Ecto neural progenitor cell (in vitro differentiated cells): Measurements from ENCODE around the gene HOXA6.

Experiments used
- DNase-seq: peaks from one replicate; pipeline ENCODE4 v3.0.0-alpha.2; 2018; ENCODE audit warnings: low spot score

Gene HOXA6

DNA sequence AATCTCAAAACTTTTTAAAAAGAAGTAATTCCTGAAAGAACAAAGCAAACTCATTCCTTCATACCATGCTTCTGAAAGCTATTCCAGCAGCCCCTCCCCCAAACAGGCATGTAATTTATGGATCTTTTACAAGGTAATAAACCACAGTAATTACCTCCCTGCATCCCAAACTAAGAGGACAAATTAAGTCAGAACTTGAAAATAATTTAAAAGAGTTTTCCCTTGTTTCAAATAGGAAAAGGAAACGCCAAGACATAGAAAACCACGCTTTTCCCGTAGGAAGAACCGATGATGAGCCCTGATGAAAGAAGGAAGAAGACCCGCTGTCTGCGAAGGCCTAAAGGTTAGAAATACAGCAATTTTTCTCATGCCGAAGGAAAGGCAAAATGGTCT lies 25.9 kb downstream of the HOXA6 start:
- no peak for DNase-seq

DNA sequence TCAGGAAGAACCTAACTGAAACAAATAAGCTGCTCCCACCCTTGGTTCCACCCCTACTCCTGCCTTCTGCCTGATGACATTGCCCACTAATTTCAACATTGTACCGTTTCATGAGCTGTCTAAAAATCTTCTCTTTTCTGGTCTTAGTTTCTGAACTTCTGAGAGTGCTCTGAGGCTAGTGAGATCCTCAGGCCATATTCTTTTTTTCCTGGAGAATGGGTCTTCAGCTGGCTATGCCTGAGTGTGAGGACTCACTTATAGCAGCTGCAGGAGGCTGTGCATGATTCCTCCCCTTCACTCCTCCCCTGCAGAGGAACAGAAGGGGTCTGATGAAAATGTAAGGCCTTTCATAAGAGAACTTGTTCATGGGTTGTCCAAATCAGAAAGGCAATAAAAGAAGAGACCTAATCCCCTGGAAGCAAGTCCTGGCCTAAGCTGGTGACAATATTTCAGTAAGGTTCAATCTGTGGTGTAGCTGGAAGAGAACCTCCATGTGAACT lies 28.1 kb downstream of the HOXA6 start:
- peak; percentile 17 for DNase-seq

DNA sequence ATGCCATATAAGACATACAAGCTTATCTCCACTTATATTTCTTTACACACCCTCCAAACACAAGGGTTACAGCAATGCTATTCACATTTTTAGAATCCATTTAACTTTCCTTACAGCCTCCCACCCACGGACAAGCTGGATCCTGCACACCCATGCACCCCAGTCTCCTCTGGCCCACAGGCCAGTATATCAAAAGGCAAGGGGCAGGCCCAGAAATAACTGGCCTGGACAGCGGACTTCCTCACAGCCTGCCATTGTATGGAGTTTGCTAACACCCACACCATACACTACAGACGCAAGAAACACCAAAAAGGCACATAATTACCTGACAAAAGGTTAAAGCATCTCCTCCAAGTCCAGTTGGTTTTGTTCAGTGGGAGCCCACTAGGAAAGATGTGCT lies 29.0 kb downstream of the HOXA6 start:
- DNase-seq, result peak; percentile 29

DNA sequence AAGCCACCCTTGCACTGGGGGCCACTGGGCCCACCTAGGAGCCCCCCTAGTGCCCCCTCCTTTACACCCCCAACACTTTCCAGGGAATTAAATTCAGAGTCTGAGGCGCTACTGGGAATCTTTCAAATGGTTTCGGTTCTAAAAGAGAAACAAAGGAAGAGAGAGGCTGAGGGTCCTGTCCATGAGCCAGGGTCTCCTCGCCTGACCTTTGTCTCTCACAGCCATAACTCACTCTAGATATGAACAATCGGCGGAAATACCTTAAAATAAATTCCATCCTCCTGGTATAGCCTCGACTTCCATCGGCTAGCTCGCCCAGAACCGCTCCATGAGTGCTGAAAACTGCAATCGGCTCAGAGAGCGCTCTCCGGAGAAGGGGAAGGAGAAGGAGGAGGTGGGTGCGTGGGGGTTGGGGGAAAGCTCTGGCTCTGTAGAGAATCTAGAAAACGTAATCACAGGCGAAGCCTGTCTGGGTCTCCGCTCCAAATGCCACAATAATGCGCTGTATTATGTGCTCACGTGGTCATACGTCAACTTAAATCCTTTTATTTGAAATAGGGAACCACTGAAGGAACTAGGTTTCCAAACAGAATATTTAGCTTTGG lies 29.6 kb downstream of the HOXA6 start:
- DNase-seq, result no peak

DNA sequence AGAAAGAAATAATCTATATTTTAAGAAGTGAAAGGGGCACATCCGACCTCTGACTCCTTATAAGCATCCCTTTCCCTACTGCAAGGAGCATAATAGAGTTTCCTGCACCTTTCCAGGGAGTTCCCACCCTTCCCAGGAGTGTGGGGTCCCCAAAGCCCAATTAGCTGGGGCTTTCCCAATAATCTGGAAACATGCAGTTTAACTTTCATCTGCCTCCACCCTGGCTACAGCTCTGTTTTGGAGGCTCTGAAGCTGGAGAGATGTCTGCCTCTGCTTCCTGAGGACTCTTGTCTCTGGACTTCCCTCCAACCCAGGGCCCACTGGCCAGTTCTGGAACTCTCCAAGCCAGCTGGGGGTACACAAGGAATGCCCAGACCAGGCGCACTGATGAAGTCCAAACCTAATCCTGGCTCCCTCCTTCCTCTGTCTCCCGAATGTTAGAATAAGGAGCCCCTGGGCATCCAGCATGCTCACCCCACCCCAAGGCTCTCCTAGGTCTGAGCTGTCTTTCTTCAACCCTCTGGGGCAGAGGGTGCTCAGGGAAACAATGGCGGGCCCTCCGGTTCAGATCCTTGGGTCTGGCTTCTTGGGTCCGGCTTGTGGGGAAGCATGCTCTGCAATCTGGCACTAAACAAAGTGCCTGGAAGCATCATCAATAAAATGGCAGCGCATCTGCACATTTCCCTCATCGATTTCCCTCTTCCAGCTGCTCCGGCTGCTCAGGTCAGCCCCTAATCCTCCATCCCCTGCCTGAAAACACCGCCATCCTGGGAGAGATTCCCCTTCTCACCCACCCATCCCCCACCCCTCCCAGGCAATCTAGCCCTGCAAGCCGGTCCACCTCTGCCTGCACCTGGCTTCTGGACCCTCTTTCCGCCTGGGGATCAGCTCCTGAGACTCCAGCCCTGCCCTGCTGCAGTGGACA lies 30.4 kb downstream of the HOXA6 start:
- DNase-seq, result no peak

DNA sequence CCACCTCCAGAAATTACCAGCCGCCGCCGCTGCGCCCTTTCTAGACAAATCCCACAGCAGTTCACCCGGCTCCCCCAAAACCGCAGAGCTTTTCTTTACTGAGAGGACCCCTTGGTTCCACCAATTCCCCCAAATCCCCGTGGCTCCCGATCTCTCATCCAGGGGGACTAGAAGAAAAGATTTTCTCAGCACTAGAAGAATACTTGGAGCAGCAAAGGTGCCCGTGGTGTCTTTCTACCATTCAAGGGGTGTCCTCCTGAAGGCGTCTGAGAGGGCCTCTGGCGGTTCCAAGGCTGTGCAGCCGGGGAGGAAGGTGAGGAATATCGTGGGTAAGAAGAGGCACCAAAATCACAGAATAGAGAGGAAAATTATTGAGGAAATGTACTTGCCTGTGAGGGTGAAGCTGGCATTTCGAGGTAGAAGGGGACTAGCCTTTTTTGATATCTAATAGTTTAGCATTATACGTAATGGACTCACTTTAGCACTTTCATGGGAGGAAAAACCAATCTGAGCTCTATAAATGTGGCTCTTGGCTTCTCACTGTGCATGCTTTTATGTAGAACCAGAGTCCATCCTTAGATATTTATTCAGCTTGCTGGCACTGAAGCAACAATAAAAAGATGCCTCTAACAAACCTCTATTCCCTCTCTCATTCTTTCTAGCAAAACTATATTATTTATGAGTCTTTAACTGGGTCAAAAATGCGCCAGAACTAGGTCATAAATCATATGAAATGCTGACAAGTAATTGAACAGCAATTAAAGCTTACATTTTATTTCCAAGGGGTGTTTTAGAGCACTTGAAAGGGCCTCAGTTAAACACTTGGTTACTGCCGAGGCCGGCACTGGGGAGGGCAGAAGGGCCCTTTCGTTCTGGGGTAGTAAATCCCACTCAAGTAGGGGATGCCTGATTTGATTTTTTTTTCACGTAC lies 31.3 kb downstream of the HOXA6 start:
- no peak for DNase-seq

DNA sequence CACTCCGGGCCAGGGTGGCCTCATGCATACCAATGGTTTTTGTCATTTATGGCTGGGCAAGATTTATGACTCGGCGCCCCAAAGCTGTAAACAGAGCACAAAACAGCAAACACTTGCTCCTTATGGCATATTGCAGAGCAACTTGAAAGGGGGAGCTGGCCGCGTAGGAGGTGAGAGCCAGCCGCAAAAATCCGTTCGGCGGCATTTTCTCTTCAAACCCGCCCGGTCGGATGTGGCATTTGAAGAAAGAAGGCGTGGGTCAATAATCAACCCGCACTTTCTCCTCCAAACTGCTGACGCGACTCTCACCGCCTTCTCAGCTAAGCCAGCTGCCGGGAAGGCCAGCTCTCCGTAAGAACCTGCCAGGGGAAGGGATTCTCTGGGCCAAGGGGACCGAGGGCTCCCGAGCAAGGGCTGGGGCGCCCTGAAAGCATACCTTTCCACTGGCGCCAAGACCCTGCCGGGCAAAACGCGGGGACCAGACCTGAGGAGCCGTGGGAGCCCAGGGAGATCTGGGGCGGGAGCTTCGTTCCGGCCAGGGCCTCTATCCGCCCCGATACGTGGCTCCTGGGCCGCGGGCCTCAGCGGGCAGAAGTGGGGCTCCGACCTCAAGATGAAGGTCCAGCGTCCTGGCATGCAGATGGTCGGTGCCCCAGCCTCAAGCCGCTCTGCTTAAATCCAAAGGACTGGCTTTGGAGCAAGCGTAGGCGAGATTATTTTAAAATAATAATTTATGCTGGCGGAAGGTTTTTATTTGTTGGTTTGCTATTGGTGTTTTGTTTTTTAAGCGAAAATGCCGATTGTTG lies 32.1 kb downstream of the HOXA6 start:
- DNase-seq, result no peak

DNA sequence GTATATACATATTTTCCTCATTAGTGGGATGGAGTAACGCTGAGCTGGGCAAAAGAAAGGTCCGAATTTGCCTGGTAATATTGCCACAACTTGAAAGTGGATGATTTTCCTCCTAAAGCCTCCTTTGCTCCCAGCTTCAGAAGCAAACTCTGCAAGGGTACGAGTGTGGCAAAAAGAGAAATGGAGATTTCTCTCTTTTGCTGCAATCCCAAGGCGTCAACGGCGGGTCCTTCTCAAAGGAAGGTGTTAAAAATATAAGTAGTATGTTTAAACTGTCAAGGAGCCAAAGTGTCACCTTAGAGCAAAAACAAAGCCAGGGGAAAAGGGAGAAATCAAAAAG lies 32.7 kb downstream of the HOXA6 start:
- no peak for DNase-seq

DNA sequence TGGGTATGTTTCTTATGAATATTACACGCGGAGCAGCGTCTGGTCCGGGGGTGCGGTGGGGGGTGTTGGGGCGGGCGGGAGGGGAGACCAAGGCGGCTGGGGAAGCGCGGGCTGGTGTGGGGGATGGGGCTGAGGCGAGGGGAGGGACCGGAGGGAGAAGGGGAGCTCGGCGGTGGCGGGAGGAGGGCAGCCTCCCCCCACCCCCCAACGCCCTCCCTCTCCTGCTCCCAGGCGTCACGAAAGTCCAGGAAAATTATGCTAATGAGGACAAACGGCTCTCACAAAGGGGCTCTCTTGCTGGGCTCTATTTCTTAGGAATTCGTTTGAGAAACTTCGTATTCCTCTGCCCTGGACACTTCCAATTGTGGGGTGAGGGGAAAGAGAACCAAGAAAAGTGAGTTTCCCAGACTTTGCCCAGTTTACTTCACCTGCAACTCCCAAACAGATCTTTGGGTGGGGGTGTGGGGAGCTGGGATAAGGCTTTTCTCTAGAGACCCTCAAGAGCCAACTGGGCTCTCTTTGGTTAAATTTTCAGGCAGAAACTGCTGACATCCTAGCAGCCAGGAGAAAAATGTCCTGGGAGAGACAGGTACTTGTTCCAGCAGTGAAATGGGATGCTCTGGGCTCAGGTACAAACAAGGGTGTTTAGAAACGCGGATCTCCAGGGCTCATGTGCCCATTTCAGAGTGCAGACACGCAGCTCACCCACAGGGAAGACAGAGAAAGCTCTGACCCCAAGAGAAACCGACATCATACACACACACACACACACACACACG lies 33.4 kb downstream of the HOXA6 start:
- DNase-seq, result no peak

DNA sequence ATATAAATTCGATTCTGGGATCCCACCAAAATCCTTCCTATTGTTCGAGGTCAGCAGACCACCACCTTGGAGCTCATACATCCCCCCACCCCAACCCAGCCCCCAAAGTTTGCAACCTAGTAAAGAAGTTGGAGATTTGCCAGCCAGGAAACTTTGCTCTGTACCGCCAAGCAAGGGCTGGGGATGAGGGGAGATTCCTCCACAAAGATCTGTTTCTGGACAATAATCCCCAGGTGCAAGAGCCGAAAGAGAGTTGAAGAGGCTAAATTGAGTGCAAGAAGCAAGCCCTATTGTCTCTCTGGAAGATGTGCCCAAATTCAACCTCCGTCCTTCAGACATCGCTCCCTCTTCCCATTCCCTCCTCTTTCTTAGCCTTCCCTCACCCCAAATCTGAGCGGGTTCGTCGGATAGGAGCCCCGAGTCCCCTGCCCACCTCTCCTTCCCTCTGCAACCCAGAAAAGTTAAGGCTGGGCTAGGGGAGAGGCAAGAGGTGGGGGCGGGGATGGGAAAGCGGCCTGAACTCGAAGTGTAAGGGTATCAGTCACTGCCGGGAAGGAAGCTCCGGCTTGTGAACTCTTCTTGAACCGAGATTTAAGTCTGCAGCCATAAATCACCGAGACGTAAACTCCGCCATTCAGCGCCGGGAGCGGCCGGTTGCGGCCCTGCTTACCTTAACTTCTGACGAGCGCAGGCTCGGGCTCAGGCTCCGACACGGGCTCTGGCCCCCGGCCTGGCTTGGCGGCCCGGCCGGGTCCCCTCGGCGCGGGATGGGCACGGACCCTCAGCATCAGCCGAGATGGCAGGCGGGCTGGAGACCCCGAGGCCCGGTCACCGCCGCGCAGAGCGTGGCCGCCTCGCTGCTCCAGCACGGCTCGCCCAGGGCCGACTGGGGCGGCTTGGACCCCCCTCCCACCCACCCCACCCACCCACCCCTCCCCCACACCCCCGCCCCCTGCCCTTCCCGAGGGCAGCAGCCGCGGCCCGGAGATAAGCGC lies 34.3 kb downstream of the HOXA6 start:
- peak; percentile 64 for DNase-seq

DNA sequence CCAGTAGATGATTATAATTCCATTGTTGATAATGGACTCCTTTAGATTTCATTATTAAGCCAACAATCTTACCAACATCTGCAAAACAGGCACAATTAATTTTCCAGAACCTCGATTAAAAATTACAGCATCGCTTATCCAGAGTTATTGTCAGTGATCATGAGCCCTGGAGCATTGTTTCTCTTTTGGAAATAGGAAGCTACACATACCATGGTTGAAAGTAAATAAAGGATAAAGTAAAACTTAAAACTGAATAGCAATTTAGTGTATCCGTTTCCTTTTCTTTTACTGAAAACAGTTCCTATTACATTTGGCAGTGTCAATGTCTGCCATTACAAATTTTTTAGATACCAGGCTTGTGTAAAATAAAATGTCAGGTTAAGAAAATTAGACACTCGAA lies 35.2 kb downstream of the HOXA6 start:
- no peak for DNase-seq

DNA sequence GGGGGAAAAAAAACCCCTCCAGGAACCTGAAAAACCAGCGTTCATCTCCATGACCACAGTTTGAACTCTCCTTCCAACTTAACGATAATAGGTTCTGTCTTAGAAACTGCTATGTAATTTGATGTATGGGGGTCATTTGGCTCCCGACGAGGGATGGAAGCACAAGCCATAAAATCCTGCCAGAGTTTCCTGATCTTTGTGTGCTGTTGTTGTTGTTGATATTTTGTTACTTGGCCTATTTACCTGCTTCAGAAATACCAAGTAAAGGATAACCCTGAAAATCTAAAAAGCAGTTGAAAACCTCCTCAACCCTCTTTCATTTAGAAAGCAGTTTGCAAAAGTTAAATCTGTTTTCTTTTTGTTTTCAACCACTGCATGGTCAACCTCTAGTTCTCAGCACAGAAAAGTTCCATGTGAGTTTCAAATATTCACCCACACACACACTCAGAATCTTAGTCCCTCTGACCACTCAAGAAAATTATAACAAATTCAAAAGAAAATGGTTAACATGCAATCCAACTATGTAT lies 35.8 kb downstream of the HOXA6 start:
- no peak for DNase-seq

DNA sequence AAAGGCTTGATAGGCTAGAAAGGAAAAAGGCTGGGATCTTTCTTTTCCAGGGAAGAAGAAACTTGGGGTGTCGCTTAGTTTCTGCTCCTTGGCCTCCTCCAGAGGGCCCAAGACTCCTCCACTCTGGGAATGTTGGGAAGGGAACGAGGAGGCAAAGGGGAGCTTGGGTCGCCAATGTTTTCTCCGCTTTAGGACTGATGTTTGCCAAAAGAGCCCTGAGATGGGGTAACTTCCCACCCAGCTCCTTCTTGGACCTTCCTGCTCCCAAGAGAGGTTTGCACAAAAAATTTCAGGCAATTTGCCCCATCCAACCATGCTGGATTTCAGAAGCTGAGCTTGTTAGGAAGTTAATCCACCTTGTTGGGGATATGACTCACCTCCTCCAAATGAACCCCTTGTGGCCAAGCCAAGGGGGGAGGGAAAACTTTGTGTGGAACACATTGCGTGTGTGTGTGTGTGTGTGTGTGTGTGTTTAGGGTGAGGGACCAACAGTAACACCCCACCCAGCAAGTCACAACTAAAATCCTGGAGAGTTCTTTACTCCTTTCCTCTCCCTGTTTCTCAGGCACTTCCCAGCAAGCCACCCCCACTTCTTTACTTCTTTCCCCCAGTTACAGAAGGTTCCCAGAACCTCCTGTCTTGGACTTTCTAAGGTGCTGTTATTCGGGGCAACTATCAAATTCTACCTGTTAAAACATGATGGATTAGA lies 36.4 kb downstream of the HOXA6 start:
- no peak for DNase-seq

DNA sequence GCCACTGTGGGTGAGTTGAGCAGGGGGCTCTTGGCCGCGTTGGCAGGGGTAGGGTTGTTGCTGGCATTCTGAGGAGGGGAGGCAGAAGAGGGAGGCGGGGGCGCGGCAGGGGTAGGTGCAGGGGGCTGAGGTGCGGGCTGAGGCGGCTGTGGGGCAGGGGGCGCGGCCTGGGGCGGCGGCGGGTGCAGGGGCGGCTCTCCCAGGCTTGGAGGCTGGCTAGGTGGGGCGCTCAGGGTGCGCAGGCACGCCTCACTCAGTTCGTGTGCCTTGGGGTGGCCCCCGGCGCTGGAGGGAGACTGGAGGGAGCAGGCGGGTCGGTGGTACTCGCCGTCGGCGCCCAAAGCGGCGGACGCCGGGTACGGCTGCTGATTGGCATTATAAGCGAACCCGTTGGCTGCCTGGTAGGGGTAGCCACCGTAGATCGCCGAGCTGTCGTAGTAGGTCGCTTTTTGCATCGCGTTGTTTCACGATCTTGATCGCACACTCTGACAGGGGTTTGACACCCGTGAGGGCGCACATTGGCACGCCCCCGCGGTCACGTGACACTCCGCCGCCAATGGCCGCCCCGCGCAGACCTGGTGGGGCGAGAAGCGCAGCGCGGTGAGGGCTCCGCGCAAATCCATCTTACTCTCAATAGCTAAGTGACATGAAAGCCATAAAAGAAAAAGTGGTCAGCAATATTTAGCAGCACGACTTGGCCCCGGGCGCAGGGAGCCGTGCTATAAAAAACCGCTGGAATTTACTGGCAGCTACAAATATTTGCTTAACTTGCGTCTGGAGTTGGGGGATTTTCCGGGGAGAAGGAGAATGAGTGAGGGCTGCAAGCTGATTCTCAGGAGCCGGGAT lies 37.2 kb downstream of the HOXA6 start:
- DNase-seq, result peak; percentile 68

DNA sequence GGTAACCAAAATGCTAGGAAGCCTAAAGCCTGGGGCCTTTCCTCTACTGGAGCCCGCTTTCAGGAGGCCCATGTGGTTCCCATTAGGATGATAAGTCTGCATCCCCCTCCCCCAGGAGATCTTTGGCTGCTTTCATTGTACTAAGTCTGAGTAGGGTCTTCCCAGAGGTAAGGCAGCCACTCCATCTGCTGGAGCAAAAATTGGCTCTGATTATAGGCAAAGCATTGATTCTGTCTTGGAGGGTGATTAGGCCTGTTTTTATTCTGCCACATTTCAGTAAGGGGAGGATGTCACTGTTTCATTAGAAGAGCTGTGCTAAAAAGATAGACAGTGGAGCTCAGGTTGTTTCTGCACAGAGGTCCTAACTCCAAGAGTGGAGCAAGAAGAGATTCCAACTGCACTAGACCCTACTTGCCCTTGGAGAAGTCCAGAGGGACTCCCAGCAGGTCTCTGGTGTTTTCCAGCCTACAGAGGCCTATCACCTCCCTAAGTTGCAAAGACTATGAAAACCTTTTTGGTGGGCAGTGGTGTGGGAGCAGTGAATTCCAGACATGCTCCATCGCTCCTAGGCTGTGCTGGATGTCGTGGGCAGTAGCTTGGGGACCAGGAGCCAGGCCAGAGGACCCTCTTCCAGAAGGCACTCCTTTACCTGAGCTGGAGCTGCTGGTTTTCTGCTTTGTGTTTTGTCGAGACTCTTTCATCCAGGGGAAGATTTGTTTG lies 37.9 kb downstream of the HOXA6 start:
- no peak for DNase-seq

DNA sequence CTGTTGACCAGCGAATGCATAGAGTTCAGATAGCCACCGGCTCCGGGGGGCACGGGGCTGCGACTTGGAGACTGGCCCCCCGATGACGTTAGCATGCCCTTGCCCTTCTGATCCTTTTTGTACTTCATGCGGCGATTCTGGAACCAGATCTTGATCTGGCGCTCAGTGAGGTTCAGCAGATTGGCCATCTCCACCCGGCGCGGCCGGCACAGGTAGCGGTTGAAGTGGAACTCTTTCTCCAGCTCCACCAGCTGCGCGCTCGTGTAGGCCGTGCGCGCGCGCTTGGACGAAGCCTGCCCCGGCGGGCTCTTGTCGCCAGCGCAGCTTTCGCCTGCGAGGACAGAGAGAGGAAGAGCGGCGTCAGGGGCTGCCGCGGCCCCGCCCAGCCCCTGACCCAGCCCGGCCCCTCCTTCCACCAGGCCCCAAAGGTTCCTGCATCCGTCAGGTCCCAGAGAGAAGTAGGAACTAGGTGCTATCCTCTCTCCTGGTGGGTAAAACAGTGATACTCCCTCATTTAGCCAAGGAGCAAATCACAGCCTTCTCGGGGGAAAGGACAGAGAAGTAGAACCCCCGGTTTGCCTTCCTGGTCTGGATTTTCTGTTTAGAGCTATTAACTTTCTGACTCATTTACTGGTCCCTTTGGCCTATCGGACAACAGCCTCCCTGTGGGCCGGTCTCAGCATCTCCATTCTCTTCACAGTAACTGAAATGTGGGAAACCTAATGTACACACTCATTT lies 39.0 kb downstream of the HOXA6 start:
- peak; percentile 57 for DNase-seq
